GM18868 (cell line): ENCODE results near the gene NFAM1.

ENCODE experiments used
- ATAC-seq: cut with Tn5 transposase; IDR thresholded peaks from one replicate; pipeline ENCODE4 v1.9.1; 2021; ENCODE audit warnings: mild to moderate bottlenecking, moderate library complexity; ENCODE audit not compliant: unreplicated experiment

NFAM1 gene

DNA sequence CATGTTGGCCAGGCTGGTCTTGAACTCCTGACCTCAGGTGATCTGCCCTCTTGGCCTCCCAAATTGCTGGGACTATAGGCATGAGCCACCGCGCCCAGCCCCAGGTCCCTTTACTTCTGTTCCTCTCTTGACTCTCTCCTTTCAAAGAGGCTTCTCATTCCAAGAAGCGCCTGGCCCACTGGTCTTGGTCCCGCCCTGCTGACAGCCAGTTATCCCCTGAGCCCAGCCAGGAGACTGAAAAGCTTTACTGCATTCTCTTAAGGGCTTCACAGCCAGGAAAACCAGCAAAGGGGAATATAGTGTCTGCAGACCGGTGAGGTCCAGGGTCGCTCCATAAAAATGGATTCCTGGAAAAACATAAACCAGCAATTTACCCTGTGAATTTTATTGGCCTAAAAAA is 68.3 kb downstream of the NFAM1 start:
- no peak for ATAC-seq

DNA sequence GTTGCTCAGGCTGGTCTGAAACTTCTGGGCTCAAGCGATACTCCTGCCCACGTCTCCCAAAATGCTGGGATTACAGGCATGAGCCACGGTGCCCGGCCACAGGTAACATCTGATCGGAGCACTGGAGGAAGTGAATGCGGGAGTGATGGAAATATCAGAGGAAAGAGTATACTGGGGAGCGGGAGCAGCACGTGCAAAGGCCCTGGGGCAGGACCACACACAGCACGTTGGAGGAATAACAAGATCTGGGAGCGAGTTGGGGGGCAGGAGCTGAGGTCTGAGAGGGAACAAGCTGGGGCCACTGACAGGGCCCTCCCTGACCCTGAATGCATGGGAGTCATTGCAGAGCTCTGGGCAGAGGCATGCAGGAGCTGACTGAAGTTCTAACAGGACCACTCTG is 70.7 kb downstream of the NFAM1 start:
- no peak for ATAC-seq

DNA sequence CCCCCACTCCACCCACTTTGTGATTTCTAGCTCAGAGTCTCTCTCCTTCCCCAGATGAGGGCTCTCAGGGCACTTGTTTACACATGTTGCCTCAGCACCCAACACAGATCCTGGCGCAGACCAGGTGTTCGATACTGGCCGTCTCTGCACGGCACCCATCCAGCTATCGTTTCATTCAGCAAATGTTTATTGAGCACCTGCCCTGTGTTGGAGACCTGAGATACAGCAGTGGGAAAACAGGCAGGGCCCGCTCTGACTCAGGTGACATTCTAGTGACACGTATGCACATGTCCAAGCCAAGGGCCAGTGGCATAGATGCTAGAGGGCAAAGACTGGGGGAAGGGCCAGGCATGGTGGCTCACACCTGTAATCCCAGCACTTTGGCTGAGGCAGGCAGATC is 71.9 kb downstream of the NFAM1 start:
- ATAC-seq: no peak

DNA sequence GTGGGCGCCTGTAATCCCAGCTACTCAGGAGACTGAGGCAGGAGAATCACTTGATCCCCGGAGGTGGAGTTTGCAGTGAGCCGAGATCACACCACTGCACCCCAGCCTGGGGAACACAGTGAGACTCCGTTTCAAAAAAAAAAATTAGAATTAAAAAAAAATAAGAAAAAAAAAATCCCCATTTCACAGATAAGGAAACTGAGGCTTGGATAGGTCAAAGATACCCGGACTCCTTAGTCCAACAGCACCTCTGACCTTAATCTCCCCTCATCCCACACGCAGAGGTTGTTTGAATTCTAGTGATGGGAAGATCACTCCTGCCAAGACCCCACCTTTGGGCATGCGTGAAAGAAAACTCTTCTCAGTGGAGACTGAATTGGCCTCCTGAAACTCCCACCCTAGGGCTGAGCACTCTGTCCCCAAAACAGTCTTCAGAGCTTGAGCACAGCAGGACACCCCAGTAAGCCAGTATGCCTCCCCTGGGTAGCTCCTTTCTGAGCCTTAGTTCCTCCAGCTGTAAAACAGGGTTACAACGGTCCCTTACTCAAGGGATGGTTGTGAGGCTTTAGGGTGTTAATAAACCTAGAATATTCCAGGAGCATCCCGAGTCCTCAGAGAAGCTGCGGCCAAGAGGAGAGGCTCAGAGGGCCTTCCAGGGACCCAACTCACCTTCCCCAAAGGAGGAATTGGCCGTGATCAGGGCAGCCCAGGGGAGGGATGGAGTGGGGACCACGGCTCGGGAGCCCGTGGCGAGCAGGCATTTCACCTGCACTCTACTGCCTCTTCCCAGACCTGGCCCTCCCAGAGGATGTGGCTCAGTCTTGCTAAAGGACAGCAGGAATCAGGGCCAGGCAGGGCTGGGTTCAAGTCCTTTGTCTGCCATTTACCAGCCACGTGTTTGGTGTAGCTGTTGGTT is 73.3 kb downstream of the NFAM1 start:
- no peak for ATAC-seq

DNA sequence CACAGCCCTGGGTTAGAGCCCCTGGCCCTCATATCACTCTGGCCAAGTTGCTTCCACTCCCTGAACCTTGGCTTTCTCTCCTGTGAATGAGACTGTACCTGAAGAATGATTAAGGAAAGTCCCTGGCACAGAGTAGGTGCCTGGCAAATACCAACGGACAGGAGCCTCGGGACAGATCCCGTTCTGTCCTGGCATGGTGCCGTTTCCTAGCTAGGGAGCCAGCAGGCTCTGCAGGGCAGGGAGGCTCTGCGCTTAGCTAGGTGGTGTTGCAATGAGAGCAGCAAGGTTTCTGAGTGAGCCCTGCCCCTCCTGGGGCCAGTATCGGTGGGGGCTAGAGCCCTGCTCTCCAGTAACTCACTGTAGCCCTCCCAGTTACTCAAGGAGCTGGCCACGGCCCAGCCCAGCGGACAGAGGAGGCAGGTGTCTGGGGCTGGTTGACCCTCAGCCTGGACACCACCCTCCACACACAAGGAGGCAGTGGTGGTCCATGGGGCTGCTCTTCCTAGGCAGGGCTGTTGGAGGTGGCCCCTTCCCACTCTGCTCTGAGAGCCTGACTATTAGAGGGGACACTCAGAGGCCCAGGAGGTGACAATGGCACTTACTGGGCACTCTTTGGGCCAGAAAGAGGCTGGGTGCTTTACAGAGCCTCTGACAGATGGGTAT is 74.4 kb downstream of the NFAM1 start:
- no peak for ATAC-seq

DNA sequence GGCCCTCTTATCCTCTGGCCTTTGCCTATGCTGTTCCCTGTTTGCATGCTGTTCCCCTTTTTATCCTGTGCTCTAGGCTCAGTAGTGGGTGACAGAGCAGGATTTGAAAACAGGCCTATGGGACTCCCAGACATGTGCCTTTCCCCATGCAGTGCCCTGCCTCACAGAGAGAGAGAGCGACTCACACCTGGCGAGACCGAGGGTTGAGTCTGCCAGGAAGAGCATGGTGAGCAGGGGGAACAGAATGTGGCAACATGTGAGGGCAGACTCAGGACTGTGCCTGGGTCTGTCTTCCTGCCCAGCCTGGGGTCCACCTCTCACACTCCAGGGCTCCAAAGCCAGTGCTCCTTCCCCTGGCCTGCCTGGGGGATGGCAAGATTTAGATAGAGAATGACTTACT is 75.0 kb downstream of the NFAM1 start:
- ATAC-seq: no peak

DNA sequence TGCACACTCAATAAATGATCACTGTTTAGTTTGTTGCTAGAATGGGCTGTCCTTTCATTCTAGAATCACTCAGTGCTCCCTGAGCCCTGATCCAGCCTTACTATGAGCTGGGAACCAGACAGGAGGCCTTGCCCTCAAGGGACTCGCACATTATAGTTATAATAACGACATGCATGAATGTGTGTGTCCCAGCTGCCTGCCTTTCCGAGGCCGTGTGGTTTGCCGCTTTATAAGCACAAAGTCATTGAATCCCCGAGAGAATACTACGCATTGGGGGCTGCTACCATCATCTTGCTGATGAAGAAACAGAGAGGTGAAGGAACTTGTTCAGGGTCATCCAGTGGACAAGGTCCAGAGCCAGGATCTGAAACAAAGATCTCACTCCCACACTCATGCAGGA is 75.7 kb downstream of the NFAM1 start:
- ATAC-seq: no peak

DNA sequence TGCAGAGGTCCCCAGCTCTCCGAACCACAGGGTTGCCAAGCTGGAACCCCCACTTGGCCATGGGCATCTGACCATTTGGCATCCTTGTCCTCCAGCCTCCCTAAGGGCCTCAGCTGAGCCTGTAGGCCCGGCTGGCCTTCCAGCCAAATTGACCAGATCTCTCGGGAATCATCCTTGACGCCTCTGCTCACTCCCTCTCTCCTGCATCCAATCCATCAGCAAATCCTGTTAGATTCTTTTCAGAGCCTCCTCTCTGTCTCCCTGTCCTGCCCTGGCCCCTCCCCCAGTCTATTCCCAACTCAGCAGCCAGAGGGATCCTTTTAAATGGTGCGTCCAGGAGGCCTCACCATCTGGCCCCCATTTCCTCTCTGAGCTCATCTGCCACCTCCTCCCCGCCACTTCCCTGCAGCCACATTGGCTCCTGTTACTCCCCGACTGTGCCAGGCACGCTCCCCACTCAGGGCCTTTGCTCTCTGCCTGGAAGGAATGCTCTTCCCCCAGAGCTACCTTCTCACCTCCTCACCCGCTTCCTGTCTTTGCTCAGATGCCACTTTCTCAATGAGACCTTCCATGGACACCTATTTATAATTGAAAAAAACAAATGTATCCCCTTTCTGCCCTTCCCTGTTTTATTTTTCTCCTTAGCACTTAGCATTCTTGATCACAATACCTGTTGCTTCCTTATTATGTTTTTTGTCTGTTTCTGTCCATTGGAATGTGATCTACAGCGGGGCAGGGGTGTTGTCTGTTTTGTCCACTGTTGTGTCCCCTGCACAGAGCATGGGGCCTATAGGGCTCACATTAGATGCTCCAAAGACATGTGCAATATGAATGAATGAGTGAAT is 78.1 kb downstream of the NFAM1 start:
- no peak for ATAC-seq

DNA sequence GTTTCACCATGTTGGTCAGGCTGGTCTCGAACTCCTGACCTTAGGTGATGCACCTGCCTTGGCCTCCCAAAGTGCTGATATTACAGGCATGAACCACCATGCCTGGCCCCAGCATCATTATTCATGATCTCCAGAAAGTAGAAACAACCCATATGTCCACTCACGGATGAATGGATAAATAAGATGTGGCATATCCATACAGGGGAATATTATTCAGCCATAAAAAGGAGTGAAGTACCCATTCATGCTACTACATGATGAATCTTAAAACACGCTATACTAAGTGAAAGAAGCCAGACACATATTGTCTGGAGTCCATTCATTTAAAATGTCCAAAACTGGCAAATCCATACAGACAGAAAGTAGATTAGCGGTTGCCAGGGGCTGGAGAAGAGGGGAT is 81.8 kb downstream of the NFAM1 start:
- no peak for ATAC-seq

DNA sequence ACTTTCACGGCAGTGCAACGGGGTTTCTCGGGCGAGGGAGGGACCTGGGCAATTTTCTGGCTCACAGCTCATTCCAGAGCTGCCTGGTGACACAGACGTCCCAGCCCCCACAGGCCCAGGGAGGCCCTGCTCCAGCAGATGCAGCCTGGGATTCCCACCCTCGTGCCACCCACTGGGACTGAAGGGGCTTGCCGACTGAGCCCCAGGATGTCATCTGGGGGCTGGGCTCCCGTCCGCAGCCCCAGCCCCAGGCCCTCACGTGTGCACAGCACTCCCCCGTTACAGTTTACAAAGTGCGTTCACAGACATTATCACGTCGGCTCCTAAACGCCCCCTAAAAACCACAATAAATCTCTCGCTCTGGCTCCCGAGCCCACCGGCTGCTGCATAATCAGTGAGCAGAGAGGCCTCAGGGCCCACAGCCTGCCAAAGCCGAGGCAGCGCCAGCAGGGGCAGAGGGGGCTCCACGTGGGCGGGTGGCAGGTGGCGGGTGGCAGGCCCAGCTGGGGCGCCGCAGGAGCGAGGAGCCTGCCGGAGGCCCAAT is 84.8 kb downstream of the NFAM1 start:
- no peak for ATAC-seq

DNA sequence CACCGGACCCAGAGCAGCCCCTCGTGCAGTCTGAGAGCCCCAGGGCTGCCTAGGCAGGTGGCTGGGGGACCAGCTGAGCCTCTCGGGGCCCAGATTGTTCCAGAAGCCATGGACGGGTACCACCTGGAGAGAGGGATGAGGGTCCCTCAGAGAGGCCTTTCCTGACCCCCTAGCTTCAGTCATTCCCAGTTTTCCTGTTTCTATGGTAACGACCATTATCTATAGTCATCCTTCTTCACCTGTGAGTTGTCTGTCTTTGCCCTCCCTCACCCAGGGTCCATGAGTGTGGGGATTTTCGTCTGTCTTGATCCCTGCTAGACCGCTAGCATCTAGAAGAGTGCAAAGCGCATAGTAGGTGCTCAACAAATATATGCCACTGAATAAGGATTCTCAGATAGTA is 85.5 kb downstream of the NFAM1 start:
- ATAC-seq: no peak

DNA sequence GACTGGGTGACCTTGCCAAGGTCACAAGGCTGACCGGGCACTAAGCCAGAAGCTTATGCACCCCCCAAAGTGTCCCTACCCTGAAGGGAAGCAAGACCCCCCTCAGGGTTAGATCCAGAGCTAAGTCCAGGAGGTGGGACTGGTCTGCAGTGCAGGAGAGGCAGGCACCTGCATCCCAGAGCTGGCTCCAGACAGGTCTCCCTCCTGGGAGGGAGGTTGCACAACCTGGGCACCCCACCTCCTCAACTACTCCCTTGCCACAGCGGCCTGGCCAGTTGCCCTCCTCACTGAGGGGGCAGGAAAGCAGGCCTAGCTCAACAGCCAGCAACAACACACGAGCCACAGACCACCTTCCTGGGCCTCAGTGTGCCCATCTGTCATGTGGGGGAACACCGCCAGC is 86.7 kb downstream of the NFAM1 start:
- no peak for ATAC-seq

DNA sequence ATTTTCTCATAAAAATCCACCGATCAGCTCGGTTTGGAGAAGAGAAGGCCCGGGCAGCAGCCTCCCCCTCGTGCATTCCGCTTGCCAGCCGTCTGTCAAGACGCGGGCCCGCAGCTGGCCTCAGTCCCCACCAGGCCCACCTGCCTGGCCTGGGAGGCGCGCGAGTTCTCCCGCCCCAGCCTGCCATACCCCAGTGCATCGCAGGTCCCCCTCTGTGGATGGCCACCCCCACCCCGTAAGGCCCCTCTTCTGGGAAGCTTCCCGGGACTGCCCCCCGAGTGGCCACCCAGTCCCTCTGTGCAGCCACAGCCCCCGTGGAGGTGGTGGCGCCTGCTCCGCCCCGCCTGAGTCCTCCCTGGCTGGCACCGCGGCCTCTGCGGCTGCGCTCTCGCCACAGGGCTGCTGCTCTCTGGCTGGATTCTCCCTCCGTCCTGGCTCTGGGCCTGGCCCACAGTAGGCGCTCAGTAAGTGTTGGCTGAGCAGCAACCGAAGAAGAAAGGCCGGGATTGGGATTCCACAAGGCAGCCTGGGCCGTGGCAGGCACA is 87.8 kb downstream of the NFAM1 start:
- no peak for ATAC-seq

DNA sequence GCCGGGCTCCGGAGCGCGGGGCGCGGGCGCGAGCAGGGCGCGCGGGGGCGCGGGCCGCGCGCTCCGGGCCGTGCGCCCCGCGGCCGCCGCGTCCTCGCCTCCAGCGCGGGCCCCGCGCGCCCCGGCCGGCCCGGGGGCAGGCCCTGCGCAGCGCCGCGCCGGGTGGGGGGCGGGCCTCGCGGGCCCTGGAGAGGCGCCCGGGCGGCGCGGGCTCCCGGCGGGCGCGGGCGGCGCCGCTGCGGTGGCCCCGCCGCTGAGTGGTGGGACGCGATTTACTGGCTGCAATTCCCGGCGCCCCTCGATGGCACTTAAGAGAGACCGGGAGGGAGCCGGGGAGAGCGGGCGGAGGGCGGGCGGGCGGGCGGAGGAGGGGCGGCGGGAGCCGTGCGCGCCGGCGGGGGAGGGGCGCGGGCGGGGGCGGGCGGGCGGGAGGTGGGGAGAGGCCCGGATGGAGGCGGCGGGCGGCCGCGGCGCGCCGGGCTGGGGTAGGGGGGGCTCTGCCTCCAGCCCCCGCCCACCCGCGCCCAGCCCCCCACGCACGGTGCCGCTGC is 88.6 kb downstream of the NFAM1 start:
- no peak for ATAC-seq

DNA sequence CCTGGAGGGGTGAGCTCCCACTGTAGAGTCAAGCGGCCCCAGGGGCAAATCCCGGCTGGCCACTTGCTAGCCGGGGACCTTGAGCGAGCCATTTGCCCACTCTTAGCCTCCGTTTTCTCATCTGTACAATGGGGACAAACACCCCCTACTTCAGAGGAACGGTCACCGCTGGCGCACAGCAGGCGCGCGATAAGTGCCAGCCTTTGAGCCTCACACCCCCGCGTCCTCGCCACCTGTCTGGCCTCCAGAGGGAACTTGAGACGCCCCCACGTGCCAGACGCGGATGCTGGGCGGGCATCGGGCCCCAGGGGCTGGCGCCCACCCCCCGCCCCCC is 89.1 kb downstream of the NFAM1 start:
- no peak for ATAC-seq

DNA sequence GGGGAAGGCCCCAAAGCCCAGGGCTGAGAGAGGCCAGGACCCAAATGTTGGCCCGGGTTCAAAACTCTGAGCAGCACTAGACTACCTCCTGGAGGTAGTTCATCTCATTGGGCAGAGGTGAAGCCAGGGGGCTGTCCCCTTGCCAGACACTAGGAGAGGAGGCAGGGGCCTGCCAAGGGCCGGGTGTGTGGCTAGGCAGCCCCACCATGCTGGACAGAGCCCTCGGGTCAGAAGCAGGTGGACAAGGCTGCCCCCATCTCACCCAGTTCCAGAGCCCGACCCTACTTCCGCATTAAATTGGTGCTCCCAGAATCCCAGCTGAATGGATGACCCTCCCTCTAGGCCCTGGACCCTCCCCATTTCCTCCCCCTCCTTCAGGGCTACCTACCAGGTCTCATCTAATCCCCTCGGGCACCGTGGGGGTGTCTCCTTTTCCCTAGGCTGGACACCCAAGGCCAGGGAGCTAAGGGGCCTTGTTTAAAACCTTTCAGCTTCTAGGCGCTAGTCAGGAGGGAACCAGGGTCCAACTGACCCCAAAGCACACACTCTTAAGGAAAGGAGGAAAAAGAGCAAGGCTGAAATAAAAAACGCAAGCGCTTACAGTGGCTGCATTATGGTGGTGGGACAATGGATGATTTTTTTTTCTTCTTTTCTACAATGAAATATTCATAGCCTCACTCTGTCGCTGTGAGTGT is 89.6 kb downstream of the NFAM1 start:
- ATAC-seq: no peak

DNA sequence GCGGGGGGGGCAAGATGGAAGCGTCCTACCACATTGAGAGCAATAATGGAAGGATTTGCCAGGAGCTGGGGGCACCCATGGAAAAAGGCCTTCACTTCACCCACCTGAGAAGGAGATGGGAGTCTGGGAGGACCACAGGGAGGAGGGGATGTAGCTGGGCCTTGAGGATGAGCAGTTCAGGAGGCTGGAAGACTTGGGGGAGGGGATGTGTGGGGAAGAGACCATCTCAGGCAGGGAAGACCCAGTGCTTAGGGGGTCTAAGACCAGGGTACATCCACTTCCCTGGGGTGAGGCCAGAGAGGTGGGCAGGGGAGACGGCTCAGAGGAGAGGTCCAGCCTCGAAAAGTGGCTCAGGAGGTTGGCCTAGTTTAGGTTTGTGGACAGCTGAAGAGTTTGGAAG is 90.4 kb downstream of the NFAM1 start:
- no peak for ATAC-seq

DNA sequence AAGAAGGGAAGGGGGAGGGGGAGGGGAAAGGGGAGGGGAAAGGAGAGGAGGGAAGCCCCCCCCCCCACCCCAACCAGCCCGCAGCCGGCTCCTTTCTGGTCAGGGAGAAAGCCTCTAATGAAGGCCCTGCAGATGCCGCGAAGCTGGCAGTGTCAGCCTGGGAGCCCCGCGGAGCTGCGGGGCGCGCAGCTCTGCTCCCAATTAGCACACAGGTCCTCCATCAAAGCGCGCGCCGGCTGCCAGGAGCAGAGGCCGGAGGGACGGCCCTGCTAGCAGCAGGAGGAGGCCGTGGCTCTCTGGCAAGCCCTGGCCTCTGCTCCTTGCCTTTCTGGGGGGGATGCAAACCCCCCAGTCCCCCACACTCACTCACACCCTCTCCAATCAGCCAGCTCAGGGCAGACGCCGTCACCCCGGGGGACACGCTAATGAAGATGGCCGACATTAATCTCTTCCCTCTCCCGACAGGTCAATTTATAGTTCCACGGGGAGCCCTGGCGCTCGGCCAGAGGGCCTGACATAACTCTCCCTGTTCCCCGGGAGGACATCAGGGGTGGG is 91.3 kb downstream of the NFAM1 start:
- ATAC-seq: no peak

DNA sequence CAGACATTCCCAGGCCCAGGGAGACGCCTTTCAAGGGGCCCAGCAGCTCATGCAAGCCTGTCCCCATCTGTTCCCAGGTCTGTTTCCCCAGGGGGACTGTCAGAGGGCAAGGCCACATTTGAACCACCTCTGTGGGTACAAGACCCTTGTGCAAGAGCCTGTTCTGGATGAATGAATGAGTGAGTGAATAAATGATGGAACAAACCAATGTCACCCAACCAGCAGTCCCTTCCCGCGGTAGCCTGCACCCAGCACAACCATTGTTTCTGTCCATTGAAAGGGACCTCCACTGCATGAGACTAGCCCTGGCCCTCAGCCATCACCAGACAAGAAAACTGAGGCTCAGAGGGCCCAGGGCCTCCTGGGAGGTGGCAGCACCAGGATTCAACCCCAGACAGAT is 92.1 kb downstream of the NFAM1 start:
- no peak for ATAC-seq

DNA sequence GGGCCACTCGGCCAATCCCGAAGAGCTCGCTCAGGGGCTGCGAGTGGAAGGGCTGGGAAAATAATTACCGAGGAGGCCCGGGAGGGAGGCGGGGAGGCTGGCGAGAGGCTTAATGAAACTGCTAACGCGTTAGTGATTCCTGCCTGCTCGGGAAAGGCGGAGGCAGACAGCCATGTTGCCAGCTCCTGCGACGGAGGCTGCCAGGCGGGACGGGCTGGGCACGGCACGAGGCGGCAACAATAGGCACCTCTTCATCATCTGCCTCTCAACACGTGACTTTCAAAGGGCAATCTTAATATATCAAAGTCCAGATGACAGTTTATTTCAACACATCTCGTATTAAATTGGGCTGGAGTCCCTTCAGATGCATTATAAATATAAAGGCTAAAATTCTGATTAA is 93.7 kb downstream of the NFAM1 start:
- ATAC-seq: no peak
